Effector memory CD4-positive, alpha-beta T cell (primary cell): Measurements from ENCODE around the gene PLXNB1.

ENCODE experiments used
- DNase-seq, 3 donors: peaks; one replicate each; pipeline ENCODE4 v3.0.0-alpha.2; 2020
- H3K27ac ChIP-seq: 2 replicates; pipeline ENCODE4 v1.7.0; 2013; ENCODE audit warnings: mild to moderate bottlenecking, low read length, moderate library complexity; ENCODE audit not compliant: insufficient read depth, poor library complexity, severe bottlenecking
- H3K27me3 ChIP-seq: replicated peaks from 2 replicates; pipeline ENCODE4 v1.7.0; 2013; ENCODE audit warnings: mild to moderate bottlenecking, low read length; ENCODE audit not compliant: insufficient read depth, control insufficient read depth, poor library complexity, severe bottlenecking
- H3K36me3 ChIP-seq: 2 replicates; pipeline ENCODE4 v1.7.0; 2013; ENCODE audit warnings: mild to moderate bottlenecking, low read length, moderate library complexity; ENCODE audit not compliant: control insufficient read depth, insufficient read depth
- H3K4me1 ChIP-seq: 2 replicates; pipeline ENCODE4 v1.7.0; 2013; ENCODE audit warnings: low read length, mild to moderate bottlenecking; ENCODE audit not compliant: control insufficient read depth, insufficient read depth, poor library complexity, severe bottlenecking
- H3K4me3 ChIP-seq: 2 replicates; pipeline ENCODE4 v1.7.0; 2013; ENCODE audit warnings: low read length, low read depth, mild to moderate bottlenecking; ENCODE audit not compliant: insufficient read depth, poor library complexity, severe bottlenecking
- H3K9me3 ChIP-seq: 2 replicates; pipeline ENCODE4 v1.7.0; 2013; ENCODE audit warnings: mild to moderate bottlenecking, low read length, moderate library complexity; ENCODE audit not compliant: control insufficient read depth

PLXNB1 gene

GRCh38 chr3:48426944-48427629 lies 2.8 kb downstream of the PLXNB1 start:
- no peak overlapping the region for H3K4me3 ChIP-seq
- H3K4me1 ChIP-seq, result peaks cover 9% of the 10 kb centered on the region
- H3K27me3 ChIP-seq, result no peaks in the 10 kb centered on the region
- DNase-seq, result no peak
- no peaks in the 10 kb centered on the region for H3K9me3 ChIP-seq
- no peaks in the 10 kb centered on the region for H3K36me3 ChIP-seq
- no peak overlapping the region for H3K27ac ChIP-seq

GRCh38 chr3:48426401-48426909 lies 3.4 kb downstream of the PLXNB1 start:
- DNase-seq, result no peak
- H3K27me3 ChIP-seq, result no peaks in the 10 kb centered on the region
- H3K27ac ChIP-seq, result no peak overlapping the region
- no peak overlapping the region for H3K4me3 ChIP-seq
- H3K36me3 ChIP-seq, result no peaks in the 10 kb centered on the region
- H3K4me1 ChIP-seq, result peaks cover 9% of the 10 kb centered on the region
- H3K9me3 ChIP-seq, result no peaks in the 10 kb centered on the region

GRCh38 chr3:48425281-48425812 lies 4.5 kb downstream of the PLXNB1 start:
- DNase-seq, result no peak
- H3K27me3 ChIP-seq, result no peaks in the 10 kb centered on the region
- no peaks in the 10 kb centered on the region for H3K9me3 ChIP-seq
- no peak overlapping the region for H3K27ac ChIP-seq
- H3K36me3 ChIP-seq, result no peaks in the 10 kb centered on the region
- H3K4me3 ChIP-seq, result no peak overlapping the region
- H3K4me1 ChIP-seq, result peaks cover 9% of the 10 kb centered on the region

GRCh38 chr3:48423883-48424695 lies 5.8 kb downstream of the PLXNB1 start:
- peaks cover 4% of the 10 kb centered on the region for H3K4me1 ChIP-seq
- no peaks in the 10 kb centered on the region for H3K27me3 ChIP-seq
- H3K27ac ChIP-seq, result no peak overlapping the region
- H3K9me3 ChIP-seq, result no peaks in the 10 kb centered on the region
- H3K36me3 ChIP-seq, result no peaks in the 10 kb centered on the region
- no peak overlapping the region for H3K4me3 ChIP-seq
- DNase-seq, result no peak

- H3K4me1 ChIP-seq, result peaks cover 2% of the 10 kb centered on the region
- no peak overlapping the region for H3K27ac ChIP-seq
- no peaks in the 10 kb centered on the region for H3K27me3 ChIP-seq
- H3K4me3 ChIP-seq, result no peak overlapping the region
- no peaks in the 10 kb centered on the region for H3K9me3 ChIP-seq
- H3K36me3 ChIP-seq, result no peaks in the 10 kb centered on the region
- DNase-seq, result no peak
Measured at GRCh38 chr3:48423241-48423882, 6.5 kb downstream of the PLXNB1 start.

DNA sequence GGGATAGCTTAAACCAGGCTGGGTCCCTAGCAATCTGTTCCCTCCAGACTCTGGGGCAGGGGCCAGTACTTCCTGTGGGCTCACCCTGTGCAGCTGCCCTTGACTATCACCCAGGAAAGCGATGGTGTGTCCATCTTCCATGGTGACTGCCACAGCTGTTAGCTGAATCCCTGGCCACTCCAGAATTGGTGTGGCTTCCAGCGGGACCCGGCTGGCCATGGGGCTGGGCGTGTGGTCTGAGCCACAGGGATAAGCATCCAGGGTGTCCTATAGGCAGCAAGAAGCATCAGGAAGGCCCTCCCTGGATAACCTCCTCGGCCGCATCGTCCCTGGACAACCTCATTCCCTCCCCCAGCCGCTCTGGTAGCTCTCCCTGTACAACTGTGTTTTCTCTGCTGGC lies 7.2 kb downstream of the PLXNB1 start:
- H3K27me3 ChIP-seq, result no peaks in the 10 kb centered on the region
- H3K4me1 ChIP-seq, result no peaks in the 10 kb centered on the region
- no peaks in the 10 kb centered on the region for H3K36me3 ChIP-seq
- DNase-seq, result no peak
- no peak overlapping the region for H3K27ac ChIP-seq
- H3K9me3 ChIP-seq, result no peaks in the 10 kb centered on the region
- H3K4me3 ChIP-seq, result no peak overlapping the region

DNA sequence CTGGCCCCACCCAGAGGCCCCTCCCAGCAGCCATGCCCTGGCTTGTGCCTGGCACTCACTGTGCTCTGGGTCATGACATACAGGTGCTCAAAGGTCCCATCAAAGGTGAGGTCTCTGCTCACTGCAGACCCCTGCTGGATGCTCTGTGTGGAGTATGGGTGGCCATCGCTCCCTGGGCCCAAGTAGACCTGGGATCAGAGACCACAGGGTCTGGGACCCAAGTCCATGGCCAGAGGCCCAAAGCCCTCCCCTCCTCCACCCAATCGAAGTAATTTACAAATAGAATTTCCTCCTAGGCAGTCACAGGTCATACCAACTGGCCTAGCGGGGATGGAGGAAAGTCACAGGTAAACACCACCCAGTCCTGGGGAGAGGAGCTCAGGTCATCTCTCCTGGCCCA lies 7.6 kb downstream of the PLXNB1 start:
- no peak for DNase-seq
- Histone ChIP-seq H3K9me3 (no peaks in the 10 kb centered on the region), H3K27ac (no peak overlapping the region), H3K4me3 (no peak overlapping the region), H3K36me3 (no peaks in the 10 kb centered on the region), H3K4me1 (no peaks in the 10 kb centered on the region), H3K27me3 (no peaks in the 10 kb centered on the region)

DNA sequence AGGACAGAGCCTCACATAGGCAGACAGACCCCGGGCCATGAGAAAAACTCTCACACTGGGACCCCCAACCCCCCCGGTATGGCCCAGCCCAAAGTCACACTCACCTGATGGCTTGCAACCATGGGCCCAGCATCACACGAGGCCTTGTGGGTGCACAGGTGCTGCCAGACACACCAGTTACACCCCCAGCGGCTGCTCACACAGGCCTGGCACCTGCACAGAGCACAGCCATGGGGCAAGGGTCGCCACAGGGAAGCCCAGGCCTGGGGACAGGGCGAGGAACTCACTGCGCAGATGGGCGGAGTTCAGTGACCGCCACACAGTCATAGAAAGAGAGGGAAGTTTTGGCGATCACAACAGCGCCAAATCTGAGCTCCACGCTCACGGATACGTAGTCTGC lies 9.3 kb downstream of the PLXNB1 start:
- Histone ChIP-seq H3K4me1 (no peaks in the 10 kb centered on the region), H3K27me3 (no peaks in the 10 kb centered on the region), H3K36me3 (no peaks in the 10 kb centered on the region), H3K27ac (no peak overlapping the region), H3K9me3 (no peaks in the 10 kb centered on the region), H3K4me3 (no peak overlapping the region)
- DNase-seq, result no peak

- DNase-seq, result no peak
Measured at GRCh38 chr3:48419597-48419996, 10.3 kb downstream of the PLXNB1 start.

More at GRCh38 chr3:48419597-48419996, 10.3 kb downstream of the PLXNB1 start:
- Histone ChIP-seq H3K9me3 (no peaks in the 10 kb centered on the region), H3K4me1 (no peaks in the 10 kb centered on the region), H3K27me3 (no peaks in the 10 kb centered on the region), H3K27ac (no peak overlapping the region), H3K36me3 (no peaks in the 10 kb centered on the region), H3K4me3 (no peak overlapping the region)
